Measurements from ENCODE around the gene C3.

DNA sequence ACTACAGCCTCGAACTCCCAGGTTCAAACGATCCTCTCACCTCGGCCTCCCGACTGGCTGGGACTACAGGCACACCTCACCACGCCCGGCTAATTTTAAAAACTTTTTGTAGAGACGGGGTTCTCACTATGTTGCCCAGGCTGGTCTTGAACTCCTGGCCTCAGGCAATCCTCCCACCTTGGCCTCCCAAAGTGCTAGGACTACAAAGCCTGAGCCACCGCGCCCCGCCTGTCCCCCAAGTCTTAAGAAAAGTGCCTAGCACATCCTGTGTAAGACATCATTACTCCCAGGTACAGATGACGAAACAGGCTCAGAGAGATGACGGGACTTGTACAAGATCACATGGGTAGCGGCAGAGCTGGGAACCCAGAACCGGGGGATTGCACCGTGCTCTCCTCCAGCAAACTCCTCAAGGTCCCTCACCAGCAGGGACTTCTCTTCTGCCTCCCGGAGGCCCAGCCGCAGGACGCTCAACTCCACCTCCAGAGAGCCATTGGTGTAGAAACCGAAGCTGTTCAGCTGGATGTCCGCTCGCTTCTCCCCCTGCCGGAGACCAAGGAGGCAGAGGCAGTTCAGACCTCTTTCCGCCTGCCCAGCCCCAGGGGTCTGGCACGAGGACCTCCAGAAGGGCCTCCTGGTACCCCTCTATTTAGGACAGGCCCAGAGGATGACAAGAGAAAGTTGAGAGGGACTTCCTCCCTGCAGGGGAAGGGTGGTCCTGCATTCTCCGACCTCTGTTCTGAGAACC lies 15.9 kb upstream of the C3 start:
- TF ChIP-seq POLR2A (IDR thresholded peaks at IDR 0.05; ENCODE audit: low read depth) (no peak), EP300 (IDR thresholded peaks at IDR 0.05) (no peak), POLR2AphosphoS5 (IDR thresholded peaks at IDR 0.05) (peak; percentile 69 to 77)
- TF ChIP-seq, protein P1, sequence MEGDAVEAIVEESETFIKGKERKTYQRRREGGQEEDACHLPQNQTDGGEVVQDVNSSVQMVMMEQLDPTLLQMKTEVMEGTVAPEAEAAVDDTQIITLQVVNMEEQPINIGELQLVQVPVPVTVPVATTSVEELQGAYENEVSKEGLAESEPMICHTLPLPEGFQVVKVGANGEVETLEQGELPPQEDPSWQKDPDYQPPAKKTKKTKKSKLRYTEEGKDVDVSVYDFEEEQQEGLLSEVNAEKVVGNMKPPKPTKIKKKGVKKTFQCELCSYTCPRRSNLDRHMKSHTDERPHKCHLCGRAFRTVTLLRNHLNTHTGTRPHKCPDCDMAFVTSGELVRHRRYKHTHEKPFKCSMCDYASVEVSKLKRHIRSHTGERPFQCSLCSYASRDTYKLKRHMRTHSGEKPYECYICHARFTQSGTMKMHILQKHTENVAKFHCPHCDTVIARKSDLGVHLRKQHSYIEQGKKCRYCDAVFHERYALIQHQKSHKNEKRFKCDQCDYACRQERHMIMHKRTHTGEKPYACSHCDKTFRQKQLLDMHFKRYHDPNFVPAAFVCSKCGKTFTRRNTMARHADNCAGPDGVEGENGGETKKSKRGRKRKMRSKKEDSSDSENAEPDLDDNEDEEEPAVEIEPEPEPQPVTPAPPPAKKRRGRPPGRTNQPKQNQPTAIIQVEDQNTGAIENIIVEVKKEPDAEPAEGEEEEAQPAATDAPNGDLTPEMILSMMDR (IDR thresholded peaks at IDR 0.05) = peak; percentile 32 to 68 (median 61)

Measured in esophagus muscularis mucosa (tissue), 4 donors.